H9 (cell line): ENCODE data around the gene STARD9. TPM values are rescaled to one million over a fixed set of nuclear protein-coding genes. Genes with fewer than 3 reads are reported as not detected.

ENCODE experiments used
- DNase-seq: peaks from one replicate; pipeline ENCODE4 v3.0.0-alpha.2; 2017
- H2AFZ ChIP-seq: one replicate; pipeline ENCODE4 v1.6.1; 2013; ENCODE audit warnings: mild to moderate bottlenecking, low read length, control low read depth, moderate library complexity
- H2AK5ac ChIP-seq: 2 replicates; pipeline ENCODE4 v1.6.1; 2013; ENCODE audit warnings: low read length, control low read depth, mixed read lengths; ENCODE audit not compliant: insufficient read length
- H2BK120ac ChIP-seq: one replicate; pipeline ENCODE4 v1.6.1; 2013; ENCODE audit warnings: low read depth, mild to moderate bottlenecking, low read length, control low read depth, inconsistent platforms; ENCODE audit not compliant: poor library complexity, severe bottlenecking
- H2BK12ac ChIP-seq: 2 replicates; pipeline ENCODE4 v1.6.1; 2013; ENCODE audit warnings: low read length, control low read depth, mixed read lengths, low read depth; ENCODE audit not compliant: insufficient read length
- H2BK15ac ChIP-seq: 2 replicates; pipeline ENCODE4 v1.6.1; 2013; ENCODE audit warnings: low read depth, low read length, control low read depth
- H2BK20ac ChIP-seq: one replicate; pipeline ENCODE4 v1.6.1; 2013; ENCODE audit warnings: low read depth, mild to moderate bottlenecking, low read length, control low read depth, inconsistent platforms; ENCODE audit not compliant: poor library complexity, severe bottlenecking
- H2BK5ac ChIP-seq: 2 replicates; pipeline ENCODE4 v1.6.1; 2013; ENCODE audit warnings: low read length, control low read depth, mixed read lengths; ENCODE audit not compliant: insufficient read length
- H3K14ac ChIP-seq: 2 replicates; pipeline ENCODE4 v1.6.1; 2013; ENCODE audit warnings: low read length, control low read depth; ENCODE audit not compliant: insufficient read depth
- H3K18ac ChIP-seq: 2 replicates; pipeline ENCODE4 v1.6.1; 2013; ENCODE audit warnings: low read depth, mild to moderate bottlenecking, mixed read lengths, low read length, control low read depth; ENCODE audit not compliant: insufficient read length
- H3K23ac ChIP-seq: 2 replicates; pipeline ENCODE4 v1.6.1; 2013; ENCODE audit warnings: low read length, control low read depth, mixed read lengths, low read depth; ENCODE audit not compliant: insufficient read length
- H3K23me2 ChIP-seq: 2 replicates; pipeline ENCODE4 v1.6.1; 2013; ENCODE audit warnings: low read depth, mild to moderate bottlenecking, mixed read lengths, low read length, control low read depth; ENCODE audit not compliant: insufficient read length, poor library complexity, severe bottlenecking
- H3K27ac ChIP-seq: 2 replicates; pipeline ENCODE4 v1.5.1; 2013; ENCODE audit warnings: low read length, control low read depth, mixed read lengths, low read depth; ENCODE audit not compliant: insufficient read length
- H3K27me3 ChIP-seq: 2 replicates; pipeline ENCODE4 v1.6.1; 2013; ENCODE audit warnings: low read length, control low read depth, inconsistent platforms; ENCODE audit not compliant: insufficient read depth
- H3K4ac ChIP-seq: 2 replicates; pipeline ENCODE4 v1.6.1; 2013; ENCODE audit warnings: low read depth, mild to moderate bottlenecking, control low read depth, inconsistent platforms, low read length, moderate library complexity
- H3K4me1 ChIP-seq: 2 replicates; pipeline ENCODE4 v1.6.1; 2013; ENCODE audit warnings: low read length, control low read depth, inconsistent platforms; ENCODE audit not compliant: insufficient read depth
- H3K4me2 ChIP-seq: 2 replicates; pipeline ENCODE4 v1.6.1; 2013; ENCODE audit warnings: low read length, control low read depth, mixed read lengths; ENCODE audit not compliant: insufficient read length, insufficient read depth
- H3K56ac ChIP-seq: 2 replicates; pipeline ENCODE4 v1.6.1; 2013; ENCODE audit warnings: low read depth, mild to moderate bottlenecking, mixed read lengths, low read length, control low read depth; ENCODE audit not compliant: insufficient read length
- H3K79me1 ChIP-seq: 2 replicates; pipeline ENCODE4 v1.6.1; 2013; ENCODE audit warnings: low read depth, mild to moderate bottlenecking, moderate library complexity, low read length, control low read depth, inconsistent platforms; ENCODE audit not compliant: insufficient read depth, poor library complexity, severe bottlenecking
- H3K79me2 ChIP-seq: 2 replicates; pipeline ENCODE4 v1.6.1; 2013; ENCODE audit warnings: low read length, control low read depth, inconsistent platforms; ENCODE audit not compliant: insufficient read depth
- H3K9ac ChIP-seq: 2 replicates; pipeline ENCODE4 v1.6.1; 2013; ENCODE audit warnings: low read length, control low read depth, mixed read lengths; ENCODE audit not compliant: insufficient read length; ENCODE audit errors: extremely low read depth
- H3K9me3 ChIP-seq: one replicate; pipeline ENCODE4 v1.6.1; 2013; ENCODE audit warnings: low read depth, low read length, inconsistent platforms; ENCODE audit not compliant: control insufficient read depth
- H3T11ph ChIP-seq: one replicate; pipeline ENCODE4 v1.6.1; 2013; ENCODE audit warnings: mild to moderate bottlenecking, low read length, control low read depth, inconsistent platforms
- H4K20me1 ChIP-seq: one replicate; pipeline ENCODE4 v1.6.1; 2013; ENCODE audit not compliant: control insufficient read depth, insufficient read length, insufficient read depth
- H4K5ac ChIP-seq: 2 replicates; pipeline ENCODE4 v1.6.1; 2013; ENCODE audit warnings: low read depth, mild to moderate bottlenecking, mixed read lengths, low read length, control low read depth; ENCODE audit not compliant: insufficient read length
- H4K8ac ChIP-seq: replicated peaks from 2 replicates; pipeline ENCODE4 v1.6.1; 2013; ENCODE audit warnings: low read length, control low read depth, mixed read lengths, low read depth; ENCODE audit not compliant: insufficient read length
- H4K91ac ChIP-seq: 2 replicates; pipeline ENCODE4 v1.6.1; 2013; ENCODE audit warnings: low read depth, mild to moderate bottlenecking, moderate library complexity, mixed read lengths, low read length, control low read depth; ENCODE audit not compliant: insufficient read length
- H3K27ac Mint-ChIP-seq, 3 experiments: 2 replicates in 2 of 3; 3 replicates in 1 of 3; pipeline ENCODE4 v1.8.0; 2020 to 2021; ENCODE audit warnings: mixed read lengths in 3 of 3, mild to moderate bottlenecking in 1 of 3, moderate library complexity in 1 of 3
- H3K27me3 Mint-ChIP-seq: 2 replicates; pipeline ENCODE4 v1.8.0; 2021; ENCODE audit warnings: low read depth, mild to moderate bottlenecking, moderate library complexity, mixed read lengths
- H3K36me3 Mint-ChIP-seq, 3 experiments: 2 replicates in 2 of 3; 3 replicates in 1 of 3; pipeline ENCODE4 v1.8.0; 2020 to 2021; ENCODE audit warnings: low read depth in 3 of 3, mixed read lengths in 3 of 3; ENCODE audit not compliant: insufficient read depth in 1 of 3
- H3K4me1 Mint-ChIP-seq, 2 experiments: 2 replicates each; pipeline ENCODE4 v1.8.0; 2020; ENCODE audit warnings: mixed read lengths in 2 of 2
- H3K4me3 Mint-ChIP-seq, 2 experiments: 2 replicates in 1 of 2; 3 replicates in 1 of 2; pipeline ENCODE4 v1.8.0; 2020 to 2021; ENCODE audit warnings: mild to moderate bottlenecking in 2 of 2, mixed read lengths in 2 of 2, moderate library complexity in 1 of 2
- H3K9me3 Mint-ChIP-seq, 2 experiments: 2 replicates in 1 of 2; 3 replicates in 1 of 2; pipeline ENCODE4 v1.8.0; 2020; ENCODE audit warnings: mild to moderate bottlenecking in 2 of 2, mixed read lengths in 2 of 2, moderate library complexity in 1 of 2
- WGBS: extraction: QIAGEN DNeasy Blood & Tissue Kit; methylation state at CpG from one replicate; pipeline ENCODE4 v1.1.7; 2013; ENCODE audit warnings: missing lambda C conversion rate, low lambda C conversion rate, mixed read lengths; ENCODE audit not compliant: insufficient read length; ENCODE audit errors: extremely low coverage; 5-methylcytosine and 5-hydroxymethylcytosine counted together
- total RNA-seq: library from RNA; stranded (reverse); gene quantifications from 2 replicates; pipeline ENCODE4 v1.2.1, GENCODE V29; 2021
- TF ChIP-seq, protein P1 (sequence below): fragments of 200-600 bp; sonication (generic); conservative IDR thresholded peaks from 3 replicates; pipeline ENCODE4 v1.8.0; 2021; ENCODE audit warnings: antibody characterized with exemption, mild to moderate bottlenecking

The STARD9 gene
- total RNA-seq, 1 experiment from 2014 or later = 6.9 TPM

DNA sequence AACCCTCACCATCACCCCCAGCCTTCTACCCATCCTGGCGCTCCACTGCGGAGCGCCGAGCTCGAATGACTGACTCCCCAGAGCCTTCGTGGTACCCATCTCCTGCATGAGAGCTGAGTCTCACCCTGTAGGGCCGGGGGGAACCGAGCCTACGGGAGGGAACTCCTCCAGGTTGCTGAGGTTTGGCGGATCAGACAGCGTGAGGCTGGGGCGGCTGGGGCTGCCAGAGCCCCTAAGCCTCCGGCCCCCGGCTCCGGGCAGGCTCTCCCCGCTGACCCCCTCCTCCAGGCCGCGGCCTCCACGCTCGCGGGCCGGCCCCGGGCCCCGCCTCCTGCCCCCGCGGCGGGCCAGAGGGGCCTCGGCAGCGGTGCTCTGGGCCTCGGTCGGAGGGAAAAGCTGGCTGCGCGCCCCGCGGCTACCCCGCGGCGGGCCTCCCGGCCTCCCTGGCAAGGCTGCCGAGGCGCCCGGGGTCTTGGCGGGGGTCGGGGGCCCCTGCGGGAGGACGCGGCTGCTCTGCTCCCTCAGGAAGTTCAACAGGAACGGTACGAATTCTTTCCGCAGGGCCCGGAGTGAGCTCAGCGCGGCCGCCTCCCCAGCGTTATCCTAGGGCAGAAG, 160.9 kb downstream of the STARD9 start:
- H2BK20ac ChIP-seq = no peak overlapping the region
- no peaks in the 10 kb centered on the region for H3K23me2 ChIP-seq
- no peak overlapping the region for H3K27ac ChIP-seq
- H3K79me1 ChIP-seq = no peaks in the 10 kb centered on the region
- H3K9me3 ChIP-seq = no peaks in the 10 kb centered on the region
- Mint-ChIP-seq H3K27ac (no peak overlapping the region; a peak in 1 of 7 replicates), H3K27me3 (no peaks in the 10 kb centered on the region), H3K4me1 (peaks cover 7 to 9% of the 10 kb centered on the region in 2 experiments; a peak in 3 of 4 replicates), H3K4me3 (peak overlapping the region; percentile 76 to 86), H3K36me3 (peaks cover 12 to 40% (median 37%) of the 10 kb centered on the region in 3 experiments; a peak in 6 of 7 replicates), H3K9me3 (no peaks in the 10 kb centered on the region; a peak in 1 of 5 replicates)
- no peak overlapping the region for H2AFZ ChIP-seq
- H3K4ac ChIP-seq = no peak overlapping the region
- H3K79me2 ChIP-seq = no peaks in the 10 kb centered on the region
- peak overlapping the region; percentile 38 for H3K4me2 ChIP-seq
- H3K56ac ChIP-seq = no peak overlapping the region
- H3K14ac ChIP-seq = no peak overlapping the region
- no peak for DNase-seq
- no peak overlapping the region for H3K23ac ChIP-seq
- no peak overlapping the region for H2BK12ac ChIP-seq
- no peak overlapping the region for H3T11ph ChIP-seq
- no peak overlapping the region for H2AK5ac ChIP-seq
- no peaks in the 10 kb centered on the region for H3K4me1 ChIP-seq
- H2BK5ac ChIP-seq = no peak overlapping the region
- TF ChIP-seq, protein P1, sequence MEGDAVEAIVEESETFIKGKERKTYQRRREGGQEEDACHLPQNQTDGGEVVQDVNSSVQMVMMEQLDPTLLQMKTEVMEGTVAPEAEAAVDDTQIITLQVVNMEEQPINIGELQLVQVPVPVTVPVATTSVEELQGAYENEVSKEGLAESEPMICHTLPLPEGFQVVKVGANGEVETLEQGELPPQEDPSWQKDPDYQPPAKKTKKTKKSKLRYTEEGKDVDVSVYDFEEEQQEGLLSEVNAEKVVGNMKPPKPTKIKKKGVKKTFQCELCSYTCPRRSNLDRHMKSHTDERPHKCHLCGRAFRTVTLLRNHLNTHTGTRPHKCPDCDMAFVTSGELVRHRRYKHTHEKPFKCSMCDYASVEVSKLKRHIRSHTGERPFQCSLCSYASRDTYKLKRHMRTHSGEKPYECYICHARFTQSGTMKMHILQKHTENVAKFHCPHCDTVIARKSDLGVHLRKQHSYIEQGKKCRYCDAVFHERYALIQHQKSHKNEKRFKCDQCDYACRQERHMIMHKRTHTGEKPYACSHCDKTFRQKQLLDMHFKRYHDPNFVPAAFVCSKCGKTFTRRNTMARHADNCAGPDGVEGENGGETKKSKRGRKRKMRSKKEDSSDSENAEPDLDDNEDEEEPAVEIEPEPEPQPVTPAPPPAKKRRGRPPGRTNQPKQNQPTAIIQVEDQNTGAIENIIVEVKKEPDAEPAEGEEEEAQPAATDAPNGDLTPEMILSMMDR = no peak
- H3K18ac ChIP-seq = no peak overlapping the region
- H4K5ac ChIP-seq = no peak overlapping the region
- H3K27me3 ChIP-seq = no peaks in the 10 kb centered on the region
- no peak overlapping the region for H4K8ac ChIP-seq
- H4K91ac ChIP-seq = no peak overlapping the region
- H2BK15ac ChIP-seq = no peak overlapping the region
- no peaks in the 10 kb centered on the region for H4K20me1 ChIP-seq
- H2BK120ac ChIP-seq = no peak overlapping the region
- no peak overlapping the region for H3K9ac ChIP-seq
- WGBS = no CpG with 5 or more reads among the region's 55 CpGs
